SK-N-SH treated with all-trans-retinoic acid at 6 μM for 48 hours (cell line): ENCODE measurements around the gene RAB15.

Experiments used
- ARNTL ChIP-seq: fragments of 450-650 bp; formaldehyde crosslinking; IDR thresholded peaks from 2 replicates; pipeline ENCODE4 v1.5.0; 2020; ENCODE audit warnings: low read depth, mild to moderate bottlenecking, moderate library complexity, borderline replicate concordance
- BACH2 ChIP-seq: fragments of 250-450 bp; sonication (Bioruptor Pico); IDR thresholded peaks from 2 replicates; pipeline ENCODE4 v1.9.0; 2021; ENCODE audit warnings: mild to moderate bottlenecking, borderline replicate concordance
- CREB5 ChIP-seq: fragments of 250-450 bp; sonication (Bioruptor Pico); IDR thresholded peaks from 2 replicates; pipeline ENCODE4 v1.5.1; 2020; ENCODE audit warnings: low read depth, mild to moderate bottlenecking, moderate library complexity
- ISL1 ChIP-seq: fragments of 250-450 bp; sonication (Bioruptor Pico); IDR thresholded peaks from 2 replicates; pipeline ENCODE4 v2.1.2; 2022; ENCODE audit warnings: mild to moderate bottlenecking, moderate library complexity
- OSR1 ChIP-seq: fragments of 250-450 bp; sonication (Bioruptor Pico); IDR thresholded peaks from 2 replicates; pipeline ENCODE4 v1.8.0; 2022; ENCODE audit warnings: moderate library complexity, mild to moderate bottlenecking, inconsistent platforms
- PATZ1 ChIP-seq: fragments of 250-450 bp; sonication (Bioruptor Pico); IDR thresholded peaks from 2 replicates; pipeline ENCODE4 v1.8.0; 2020; ENCODE audit warnings: mild to moderate bottlenecking, moderate library complexity, borderline replicate concordance
- PPARA ChIP-seq: fragments of 250-450 bp; sonication (Bioruptor Pico); IDR thresholded peaks from 2 replicates; pipeline ENCODE4 v1.5.0; 2020; ENCODE audit warnings: mild to moderate bottlenecking, borderline replicate concordance
- RARB ChIP-seq: fragments of 250-450 bp; sonication (Bioruptor Pico); IDR thresholded peaks from 2 replicates; pipeline ENCODE4 v1.8.0; 2021; ENCODE audit warnings: mild to moderate bottlenecking, moderate library complexity
- SNAI2 ChIP-seq: fragments of 250-450 bp; sonication (Bioruptor Pico); IDR thresholded peaks from 2 replicates; pipeline ENCODE4 v1.5.0; 2020; ENCODE audit warnings: mild to moderate bottlenecking, moderate library complexity
- TCF4 ChIP-seq: fragments of 250-450 bp; sonication (Bioruptor Pico); IDR thresholded peaks from 2 replicates; pipeline ENCODE4 v1.8.0; 2021; ENCODE audit warnings: mild to moderate bottlenecking, moderate library complexity, borderline replicate concordance
- TOX ChIP-seq: fragments of 250-450 bp; sonication (Bioruptor Pico); IDR thresholded peaks from 2 replicates; pipeline ENCODE4 v1.8.0; 2021; ENCODE audit warnings: mild to moderate bottlenecking, moderate library complexity, borderline replicate concordance
- ZFP3 ChIP-seq: fragments of 250-450 bp; sonication (Bioruptor Pico); IDR thresholded peaks from 2 replicates; pipeline ENCODE4 v1.5.0; 2020; ENCODE audit warnings: mild to moderate bottlenecking, moderate library complexity
- ZNF70 ChIP-seq: fragments of 450-650 bp; formaldehyde crosslinking; IDR thresholded peaks from 2 replicates; pipeline ENCODE4 v1.5.0; 2020; ENCODE audit warnings: mild to moderate bottlenecking, moderate library complexity
- ZNF8 ChIP-seq: fragments of 450-650 bp; formaldehyde crosslinking; IDR thresholded peaks from 2 replicates; pipeline ENCODE4 v1.5.0; 2020; ENCODE audit warnings: mild to moderate bottlenecking, moderate library complexity

GRCh38 chr14:64919215-64919614 is 52.9 kb downstream of the RAB15 start:
- TF ChIP-seq PATZ1 (CRISPR knock-in tag), result no peak
- TF ChIP-seq TOX, result no peak
- TF ChIP-seq ARNTL, result no peak
- TF ChIP-seq TCF4 (CRISPR knock-in tag), result no peak
- no peak for TF ChIP-seq ZNF8
- no peak for TF ChIP-seq CREB5
- no peak for TF ChIP-seq OSR1 (CRISPR knock-in tag)
- no peak for TF ChIP-seq SNAI2
- no peak for TF ChIP-seq RARB (CRISPR knock-in tag)
- no peak for TF ChIP-seq ZNF70 (CRISPR knock-in tag)
- TF ChIP-seq ISL1 (CRISPR knock-in tag), result no peak
- no peak for TF ChIP-seq ZFP3 (CRISPR knock-in tag)
- no peak for TF ChIP-seq BACH2 (CRISPR knock-in tag)
- no peak for TF ChIP-seq PPARA
